ACC112 (cell line): ENCODE results near the gene ASGR1.
A peak's percentile ranks its signal among the peaks of the same experiment; 100 is the strongest.

Experiments
- H2AFZ ChIP-seq: fragments of 200-600 bp; sonication (generic); one replicate; pipeline ENCODE4 v1.6.0; 2017; ENCODE audit warnings: antibody characterized with exemption, low read length; ENCODE audit not compliant: unreplicated experiment
- H3K27ac ChIP-seq: fragments of 200-600 bp; sonication (generic); 2 replicates; pipeline ENCODE4 v1.5.1; 2014; ENCODE audit warnings: low read depth, mild to moderate bottlenecking, antibody characterized with exemption, low read length, moderate library complexity
- H3K27me3 ChIP-seq: fragments of 200-600 bp; sonication (generic); 2 replicates; pipeline ENCODE4 v1.6.1; 2014; ENCODE audit warnings: mild to moderate bottlenecking, antibody characterized with exemption, low read length, moderate library complexity, mixed read lengths; ENCODE audit not compliant: insufficient read depth
- H3K36me3 ChIP-seq: fragments of 200-600 bp; sonication (generic); 2 replicates; pipeline ENCODE4 v1.6.1; 2016; ENCODE audit warnings: mild to moderate bottlenecking, antibody characterized with exemption, low read length, moderate library complexity, mixed read lengths; ENCODE audit not compliant: insufficient read depth
- H3K4me1 ChIP-seq: fragments of 200-600 bp; sonication (generic); one replicate; pipeline ENCODE4 v1.6.1; 2016; ENCODE audit warnings: low read length, mixed read lengths; ENCODE audit not compliant: insufficient read depth, unreplicated experiment, control insufficient read depth
- H3K4me3 ChIP-seq: fragments of 200-600 bp; sonication (generic); 2 replicates; pipeline ENCODE4 v1.5.1; 2014; ENCODE audit warnings: mild to moderate bottlenecking, low read depth, low read length
- H3K79me2 ChIP-seq: fragments of 200-600 bp; sonication (generic); one replicate; pipeline ENCODE4 v1.6.0; 2016; ENCODE audit warnings: low read length; ENCODE audit not compliant: control insufficient read depth, unreplicated experiment, insufficient read depth

Gene ASGR1, protein sequence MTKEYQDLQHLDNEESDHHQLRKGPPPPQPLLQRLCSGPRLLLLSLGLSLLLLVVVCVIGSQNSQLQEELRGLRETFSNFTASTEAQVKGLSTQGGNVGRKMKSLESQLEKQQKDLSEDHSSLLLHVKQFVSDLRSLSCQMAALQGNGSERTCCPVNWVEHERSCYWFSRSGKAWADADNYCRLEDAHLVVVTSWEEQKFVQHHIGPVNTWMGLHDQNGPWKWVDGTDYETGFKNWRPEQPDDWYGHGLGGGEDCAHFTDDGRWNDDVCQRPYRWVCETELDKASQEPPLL

DNA sequence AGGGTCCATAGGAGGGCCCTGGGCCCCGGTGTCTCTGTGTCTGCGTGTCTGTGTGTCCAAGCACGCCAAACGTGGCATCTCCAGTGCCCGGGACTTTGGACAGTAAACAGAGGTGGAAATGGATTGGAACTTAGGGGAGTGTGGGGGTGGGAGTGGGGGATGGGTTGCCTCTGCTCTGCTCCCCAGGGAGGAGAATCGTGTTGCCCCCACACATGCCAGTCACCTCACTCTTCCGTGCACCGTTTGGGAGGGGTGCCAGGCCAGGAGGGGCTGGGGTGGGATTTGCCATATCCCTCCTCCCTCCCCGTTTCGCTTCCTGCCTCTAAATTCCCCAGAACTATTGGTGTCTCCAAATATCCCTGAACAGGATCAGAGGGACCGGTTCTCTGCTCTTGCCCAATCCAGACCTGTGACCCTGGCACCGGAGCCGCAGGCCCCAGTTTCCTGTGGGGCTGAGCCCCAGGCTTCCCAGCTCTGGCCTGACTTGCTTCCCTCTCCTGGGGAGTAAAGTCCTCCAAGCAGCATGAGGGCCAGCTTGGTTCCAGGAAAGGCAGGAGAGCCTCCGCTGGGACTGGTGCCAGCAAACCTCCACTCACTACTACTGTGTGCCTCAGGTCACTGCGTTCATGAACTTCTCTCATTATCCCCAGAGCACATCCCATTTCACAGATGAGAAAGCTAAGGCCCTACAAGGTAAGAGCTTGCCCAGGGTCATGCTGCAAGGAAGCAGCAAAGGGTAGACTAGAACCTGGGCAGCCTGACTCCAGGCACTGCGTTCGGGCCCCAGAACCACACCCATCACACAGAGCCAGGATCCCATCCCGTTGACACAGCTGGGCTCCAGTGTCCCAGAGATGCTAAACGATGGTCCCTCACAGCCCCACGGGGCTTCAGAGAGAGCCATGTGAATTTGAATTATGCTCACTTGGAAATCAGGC is at the start of gene ASGR1:
TSS of gene ASGR1 (minus strand) at position 54 of the 938 bp plus-strand sequence. CDS start 807 bp downstream, outside the sequence.
- H3K27ac ChIP-seq = no peak within 1 kb of the TSS
- peaks cover 13% of the 10 kb centered on the region for H3K4me1 ChIP-seq
- H3K36me3 ChIP-seq = no peaks in the 10 kb centered on the region
- H3K4me3 ChIP-seq = peak within 1 kb of the TSS; percentile 73
- H3K79me2 ChIP-seq = no peaks in the 10 kb centered on the region
- H2AFZ ChIP-seq = no peak within 1 kb of the TSS
- H3K27me3 ChIP-seq = no peaks in the 10 kb centered on the region

DNA sequence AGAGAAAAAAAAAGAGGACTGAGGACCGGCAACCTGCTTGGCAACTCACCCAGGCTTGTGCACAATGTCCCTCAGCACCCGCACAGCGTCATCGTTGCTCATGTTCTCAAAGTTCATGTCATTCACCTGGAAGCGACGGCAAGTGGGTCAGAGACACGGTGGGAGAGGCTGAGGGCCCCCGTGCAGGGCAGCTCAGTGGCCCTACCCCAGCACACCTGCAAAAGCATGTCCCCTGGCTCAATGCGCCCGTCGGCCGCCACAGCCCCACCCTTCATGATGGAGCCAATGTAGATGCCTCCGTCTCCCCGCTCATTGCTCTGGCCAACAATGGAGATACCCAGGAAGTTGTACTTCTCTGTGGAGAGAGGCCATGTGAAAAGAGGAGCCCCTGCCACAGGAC is 49.8 kb upstream of the ASGR1 start:
- H3K36me3 ChIP-seq = peaks cover 10% of the 10 kb centered on the region
- H3K27ac ChIP-seq = no peak overlapping the region
- H2AFZ ChIP-seq = no peak overlapping the region
- no peaks in the 10 kb centered on the region for H3K27me3 ChIP-seq
- H3K4me1 ChIP-seq = peaks cover 19% of the 10 kb centered on the region
- H3K79me2 ChIP-seq = peaks cover 52% of the 10 kb centered on the region
- H3K4me3 ChIP-seq = no peak overlapping the region

DNA sequence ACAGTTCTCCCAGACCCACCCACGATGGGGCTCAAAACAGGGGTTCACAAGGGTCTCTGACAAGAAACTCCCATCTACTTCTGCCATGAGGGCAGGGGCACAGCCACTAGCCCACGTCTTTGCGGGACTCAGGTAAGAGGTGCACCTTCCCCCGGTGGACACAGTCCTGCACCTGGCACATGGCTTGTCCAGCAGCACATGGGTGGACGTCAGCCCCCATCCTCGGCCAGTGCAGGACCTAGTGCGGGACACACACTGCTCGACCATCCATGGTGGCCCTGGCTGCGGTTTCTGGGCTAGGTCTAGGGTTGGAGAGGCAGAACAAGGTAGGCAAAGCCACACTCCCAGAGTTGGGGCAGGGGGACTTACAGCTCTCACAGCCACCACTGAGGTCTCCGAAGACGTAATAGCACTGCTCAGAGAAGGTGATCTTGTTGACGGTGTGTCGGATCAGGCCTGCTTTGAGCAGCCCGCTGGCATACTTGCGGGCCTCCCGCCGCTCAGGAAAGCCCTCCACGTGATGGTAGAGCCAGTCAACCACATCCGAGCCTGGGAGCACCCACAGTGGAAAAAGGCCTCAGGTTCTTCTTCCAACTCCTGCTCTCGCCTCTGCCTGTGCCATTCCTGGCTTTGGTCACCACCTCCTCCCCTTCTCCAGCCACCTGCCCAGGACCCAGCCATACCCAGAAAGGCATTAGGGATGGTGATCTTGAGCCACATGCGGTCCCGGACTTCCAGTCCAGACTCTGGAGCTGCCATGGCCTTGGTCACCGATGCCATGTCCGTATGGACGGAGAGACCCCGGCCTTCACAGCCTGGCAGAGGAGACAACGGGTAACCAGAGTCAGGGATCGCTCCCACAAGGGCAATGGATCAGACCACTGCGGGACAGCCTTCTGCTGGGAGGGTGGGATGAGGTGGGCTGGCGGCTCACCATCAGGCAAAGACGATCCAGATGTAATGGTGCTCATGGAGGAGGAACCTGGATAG is 47.8 kb upstream of the ASGR1 start:
- Histone ChIP-seq H3K27ac (no peak overlapping the region), H3K36me3 (peaks cover 8% of the 10 kb centered on the region)

DNA sequence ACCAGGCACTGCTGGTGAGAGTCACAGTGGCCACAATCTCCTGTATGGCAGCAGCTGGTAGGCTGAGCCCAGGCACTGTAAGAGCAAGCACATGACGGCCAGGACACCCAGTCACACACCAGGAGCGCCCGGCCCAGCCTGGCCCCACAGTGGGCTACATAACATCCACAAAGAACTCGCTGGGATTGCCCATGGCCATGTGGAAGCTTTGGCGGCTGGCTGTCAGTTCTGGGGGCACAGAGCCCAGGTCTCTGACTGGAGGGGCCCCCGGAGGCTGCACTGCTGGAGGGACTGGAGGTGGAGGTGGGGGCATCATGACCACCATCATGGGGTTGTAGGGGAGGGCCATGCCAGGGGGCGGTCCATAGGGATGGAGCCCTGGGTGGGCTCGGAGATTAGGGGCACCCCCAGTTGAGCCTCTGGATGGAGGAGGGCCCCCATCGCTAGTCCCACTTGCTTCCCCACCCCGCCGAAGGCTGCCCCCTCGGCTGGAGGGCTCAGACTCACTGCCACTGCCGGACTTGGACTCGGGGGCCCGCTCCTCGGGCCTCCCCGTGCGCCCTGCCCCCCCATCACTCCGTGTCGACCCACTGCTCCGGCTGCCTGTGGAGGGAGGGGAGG is 46.7 kb upstream of the ASGR1 start:
- Histone ChIP-seq H3K36me3 (peaks cover 6% of the 10 kb centered on the region), H3K27ac (no peak overlapping the region), H3K79me2 (peaks cover 31% of the 10 kb centered on the region), H3K4me3 (no peak overlapping the region), H2AFZ (no peak overlapping the region), H3K27me3 (no peaks in the 10 kb centered on the region), H3K4me1 (peaks cover 14% of the 10 kb centered on the region)

More for the DNA sequence above, 47.8 kb upstream of the ASGR1 start:
- Histone ChIP-seq H3K27me3 (no peaks in the 10 kb centered on the region), H2AFZ (no peak overlapping the region), H3K4me1 (peaks cover 12% of the 10 kb centered on the region), H3K4me3 (no peak overlapping the region), H3K79me2 (peaks cover 37% of the 10 kb centered on the region)

DNA sequence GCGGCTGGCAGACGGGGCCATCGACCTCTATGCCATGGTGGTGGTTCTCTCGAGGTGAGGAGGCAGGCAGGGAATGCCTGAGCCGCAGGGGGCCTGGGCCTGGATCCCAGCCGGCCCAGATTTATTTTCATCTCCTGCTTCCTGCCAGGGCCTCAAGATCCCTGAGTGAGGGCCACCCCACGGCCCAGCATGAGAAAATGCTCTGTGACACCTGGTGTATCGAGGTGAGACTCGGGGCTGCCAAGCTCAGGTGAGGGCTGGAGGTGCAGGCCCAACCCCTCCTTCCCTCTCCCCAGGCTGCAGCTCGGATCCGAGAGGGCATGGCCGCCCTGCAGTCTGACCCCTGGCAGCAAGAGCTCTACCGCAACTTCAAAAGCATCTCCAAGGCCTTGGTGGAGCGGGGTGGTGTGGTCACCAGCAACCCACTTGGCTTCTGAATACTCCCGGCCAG is 45.5 kb upstream of the ASGR1 start:
- H3K36me3 ChIP-seq = peaks cover 6% of the 10 kb centered on the region

DNA sequence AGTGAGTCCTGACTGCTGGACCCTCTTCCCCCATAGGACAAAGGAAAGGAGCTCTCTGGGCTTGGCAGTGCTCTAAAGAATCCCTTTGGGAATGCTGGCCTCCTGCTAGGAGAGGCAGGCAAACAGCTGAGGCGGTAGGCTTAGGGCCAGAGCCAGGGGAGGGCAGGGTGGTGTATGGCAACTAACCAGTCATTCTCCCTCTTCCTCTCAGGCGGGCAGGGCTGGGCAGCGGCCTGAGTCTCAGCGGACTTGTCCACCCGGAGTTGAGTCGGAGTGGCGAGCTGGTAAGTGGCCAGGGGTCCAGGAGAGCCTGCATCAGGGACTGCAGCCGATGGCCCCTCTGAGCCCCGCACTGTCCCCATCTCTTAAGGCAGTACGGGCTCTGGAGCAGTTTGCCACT is 44.9 kb upstream of the ASGR1 start:
- H2AFZ ChIP-seq = no peak overlapping the region
- H3K4me3 ChIP-seq = no peak overlapping the region
- H3K4me1 ChIP-seq = peaks cover 23% of the 10 kb centered on the region
- no peaks in the 10 kb centered on the region for H3K27me3 ChIP-seq
- peaks cover 1% of the 10 kb centered on the region for H3K36me3 ChIP-seq
- H3K79me2 ChIP-seq = peaks cover 23% of the 10 kb centered on the region
- H3K27ac ChIP-seq = no peak overlapping the region

More for the DNA sequence above, 45.5 kb upstream of the ASGR1 start:
- Histone ChIP-seq H3K4me1 (peaks cover 19% of the 10 kb centered on the region), H3K4me3 (no peak overlapping the region), H2AFZ (no peak overlapping the region), H3K27ac (no peak overlapping the region), H3K27me3 (no peaks in the 10 kb centered on the region), H3K79me2 (peaks cover 26% of the 10 kb centered on the region)

DNA sequence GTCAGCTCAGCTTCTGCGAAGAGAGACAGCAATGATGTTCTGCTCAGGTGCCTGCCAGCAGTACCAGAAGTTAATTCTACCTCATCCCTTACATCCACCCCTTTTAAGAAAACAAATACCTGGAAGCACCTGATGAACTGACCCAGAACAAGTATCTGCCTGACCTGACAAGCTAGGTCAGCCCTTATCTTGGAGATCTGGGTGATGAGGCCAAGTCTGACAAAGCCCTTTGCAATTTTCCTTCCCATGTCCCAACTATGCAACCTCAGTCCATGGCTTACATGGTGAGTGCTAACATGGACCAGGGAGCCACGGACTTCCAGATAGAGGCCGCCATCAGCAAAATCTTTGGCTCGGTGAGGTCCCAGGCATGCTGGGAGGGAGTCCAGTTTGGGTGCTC is 44.2 kb upstream of the ASGR1 start:
- peaks cover 28% of the 10 kb centered on the region for H3K4me1 ChIP-seq
- H3K27ac ChIP-seq = no peak overlapping the region
- no peak overlapping the region for H2AFZ ChIP-seq
- H3K27me3 ChIP-seq = no peaks in the 10 kb centered on the region
- H3K79me2 ChIP-seq = peaks cover 23% of the 10 kb centered on the region
- no peak overlapping the region for H3K4me3 ChIP-seq
- H3K36me3 ChIP-seq = no peaks in the 10 kb centered on the region; the same call in 1 of the 2 replicates

DNA sequence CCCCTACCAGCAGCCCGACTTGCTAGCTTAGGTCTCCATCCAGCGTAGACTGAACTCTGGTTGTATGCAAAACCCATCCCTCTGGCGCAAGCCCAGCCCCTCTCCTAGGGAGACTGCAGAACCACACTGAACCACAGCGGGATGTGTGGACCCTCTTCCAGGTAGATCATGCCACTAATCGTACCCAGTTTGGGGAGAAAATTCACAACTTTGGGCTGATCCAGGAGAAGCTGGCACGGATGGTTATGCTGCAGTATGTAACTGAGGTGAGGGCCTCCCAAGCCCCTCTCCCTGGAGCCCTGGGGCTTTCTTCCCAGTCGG is 43.8 kb upstream of the ASGR1 start:
- no peak overlapping the region for H2AFZ ChIP-seq
- peaks cover 29% of the 10 kb centered on the region for H3K4me1 ChIP-seq
- H3K79me2 ChIP-seq = peaks cover 23% of the 10 kb centered on the region
- no peaks in the 10 kb centered on the region for H3K36me3 ChIP-seq
- H3K27me3 ChIP-seq = no peaks in the 10 kb centered on the region
- no peak overlapping the region for H3K4me3 ChIP-seq
- H3K27ac ChIP-seq = no peak overlapping the region

DNA sequence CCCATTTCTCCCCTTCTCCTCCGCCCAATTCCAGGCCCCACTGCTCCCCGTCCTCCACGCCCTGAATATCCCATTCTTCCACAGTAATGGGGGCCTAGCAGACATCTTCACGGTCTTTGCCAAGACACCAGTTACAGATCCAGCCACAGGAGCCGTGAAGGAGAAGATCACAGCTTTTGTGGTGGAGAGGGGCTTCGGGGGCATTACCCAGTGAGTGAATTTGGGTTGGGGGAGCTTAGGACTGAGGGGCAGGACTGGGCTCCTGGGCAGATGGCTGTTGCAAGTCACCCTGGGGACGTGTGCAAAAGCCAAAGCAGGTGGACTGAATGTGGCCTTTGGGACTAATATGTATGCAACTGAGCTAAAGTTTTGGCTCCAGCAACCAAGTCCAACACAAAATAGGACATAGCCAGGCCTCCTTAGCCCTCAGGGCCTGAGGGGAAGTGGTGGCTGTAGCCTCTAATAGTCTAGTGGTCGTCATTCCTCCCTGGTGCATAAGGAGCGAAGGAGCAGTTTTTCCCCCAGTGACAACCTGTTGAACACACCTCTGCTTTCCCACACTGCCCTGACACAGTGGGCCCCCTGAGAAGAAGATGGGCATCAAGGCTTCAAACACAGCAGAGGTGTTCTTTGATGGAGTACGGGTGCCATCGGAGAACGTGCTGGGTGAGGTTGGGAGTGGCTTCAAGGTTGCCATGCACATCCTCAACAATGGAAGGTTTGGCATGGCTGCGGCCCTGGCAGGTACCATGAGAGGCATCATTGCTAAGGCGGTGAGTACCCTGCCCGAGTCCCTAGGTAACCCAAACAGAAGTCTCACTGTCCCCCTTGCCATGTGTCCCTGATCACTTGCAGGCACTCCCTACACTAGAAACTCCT is 43.2 kb upstream of the ASGR1 start:
- Histone ChIP-seq H2AFZ (no peak overlapping the region), H3K4me1 (peaks cover 31% of the 10 kb centered on the region), H3K36me3 (no peaks in the 10 kb centered on the region), H3K27me3 (no peaks in the 10 kb centered on the region), H3K4me3 (no peak overlapping the region), H3K79me2 (peaks cover 23% of the 10 kb centered on the region), H3K27ac (no peak overlapping the region)
